ENCODE measurements around the gene CERS6.
A peak's percentile ranks its signal among the peaks of the same experiment; 100 is the strongest.
"Not testable (repeated sequence)": the region's sequence is repeated elsewhere in the genome, so short reads cannot be mapped to it uniquely, and the experiment has no call there.

The CERS6 gene, protein sequence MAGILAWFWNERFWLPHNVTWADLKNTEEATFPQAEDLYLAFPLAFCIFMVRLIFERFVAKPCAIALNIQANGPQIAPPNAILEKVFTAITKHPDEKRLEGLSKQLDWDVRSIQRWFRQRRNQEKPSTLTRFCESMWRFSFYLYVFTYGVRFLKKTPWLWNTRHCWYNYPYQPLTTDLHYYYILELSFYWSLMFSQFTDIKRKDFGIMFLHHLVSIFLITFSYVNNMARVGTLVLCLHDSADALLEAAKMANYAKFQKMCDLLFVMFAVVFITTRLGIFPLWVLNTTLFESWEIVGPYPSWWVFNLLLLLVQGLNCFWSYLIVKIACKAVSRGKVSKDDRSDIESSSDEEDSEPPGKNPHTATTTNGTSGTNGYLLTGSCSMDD

DNA sequence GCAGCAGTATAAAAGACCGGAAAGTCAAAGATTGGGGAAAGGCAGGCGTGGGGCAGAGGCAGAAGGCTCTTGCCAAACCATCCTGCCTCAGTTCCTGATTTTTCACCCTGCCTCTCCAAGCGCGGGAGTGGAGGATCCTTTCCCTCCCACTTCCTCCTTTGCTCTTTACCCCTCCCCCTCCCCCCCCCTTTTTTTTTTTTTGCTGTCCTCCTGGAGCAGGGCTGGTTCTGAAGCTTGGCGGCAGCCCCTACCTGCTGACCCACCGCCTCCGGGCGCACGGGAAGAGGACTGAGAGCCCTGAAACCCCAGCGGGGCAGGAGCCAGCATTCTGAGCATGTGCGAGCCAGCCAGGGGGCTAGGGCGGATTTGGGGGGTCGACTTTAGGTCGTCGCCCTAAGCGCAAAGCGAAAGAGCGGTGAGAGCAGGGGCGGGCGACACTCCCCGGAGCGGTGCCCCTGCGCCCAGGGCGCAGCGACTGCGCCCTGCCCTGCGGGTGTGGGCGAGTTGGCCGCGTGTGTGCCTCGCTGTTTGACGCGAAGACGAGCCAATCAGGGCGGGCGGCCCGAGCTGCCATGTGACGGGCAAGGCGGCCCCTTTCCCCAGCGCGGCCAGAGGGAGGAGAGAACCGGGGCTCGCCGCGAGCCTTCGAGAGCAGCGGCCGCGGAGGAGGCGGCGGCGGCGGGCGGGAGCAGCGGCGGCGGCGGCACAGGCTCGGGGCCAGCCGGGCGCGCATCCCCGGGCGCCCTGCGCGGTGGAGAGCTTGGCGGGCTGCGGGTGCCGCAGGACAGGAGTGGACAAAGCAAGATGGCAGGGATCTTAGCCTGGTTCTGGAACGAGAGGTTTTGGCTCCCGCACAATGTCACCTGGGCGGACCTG is at the start of gene CERS6:
CERS6 (plus strand) TSS at position 628 of the 876 bp plus-strand sequence; CDS start at position 805, 177 bp downstream.
- DNase-seq: peak; percentile 96

DNA sequence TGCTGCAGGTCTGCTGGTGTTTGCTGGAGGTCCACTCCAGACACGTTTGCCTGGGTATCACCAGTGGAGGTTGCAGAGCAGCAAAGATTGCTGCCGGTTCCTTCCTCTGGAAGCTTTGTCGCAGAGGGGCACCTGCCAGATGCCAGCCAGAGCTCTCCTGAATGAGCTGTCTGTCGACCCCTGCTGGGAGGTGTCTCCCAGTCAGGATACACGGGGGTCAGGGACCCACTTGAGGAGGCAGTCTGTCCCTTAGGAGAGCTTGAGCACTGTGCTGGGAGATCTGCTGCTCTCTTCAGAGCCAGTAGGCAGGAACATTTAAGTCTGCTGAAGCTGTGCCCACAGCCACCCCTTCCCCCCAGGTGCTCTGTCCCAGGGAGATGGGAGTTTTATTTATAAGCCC is 43.8 kb upstream of the CERS6 start:
- not testable (repeated sequence) for DNase-seq

DNA sequence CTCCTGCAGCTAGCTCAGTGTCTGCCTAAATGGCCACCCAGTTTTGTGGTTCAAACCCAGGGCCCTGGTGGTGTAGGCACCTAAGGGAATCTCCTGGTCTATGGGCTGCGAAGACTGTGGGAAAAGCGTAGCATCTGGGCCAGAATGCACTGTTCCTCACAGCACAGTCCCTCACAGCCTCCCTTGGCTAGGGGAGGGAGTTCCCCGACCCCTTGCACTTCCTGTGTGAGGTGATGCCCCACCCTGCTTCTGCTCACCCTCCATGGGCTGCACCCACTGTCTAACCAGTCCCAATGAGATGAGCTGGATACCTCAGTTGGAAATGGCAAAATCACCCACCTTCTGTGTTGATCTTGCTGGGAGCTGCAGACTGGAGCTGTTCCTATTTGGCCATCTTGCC is 43.0 kb upstream of the CERS6 start:
- not testable (repeated sequence) for DNase-seq

DNA sequence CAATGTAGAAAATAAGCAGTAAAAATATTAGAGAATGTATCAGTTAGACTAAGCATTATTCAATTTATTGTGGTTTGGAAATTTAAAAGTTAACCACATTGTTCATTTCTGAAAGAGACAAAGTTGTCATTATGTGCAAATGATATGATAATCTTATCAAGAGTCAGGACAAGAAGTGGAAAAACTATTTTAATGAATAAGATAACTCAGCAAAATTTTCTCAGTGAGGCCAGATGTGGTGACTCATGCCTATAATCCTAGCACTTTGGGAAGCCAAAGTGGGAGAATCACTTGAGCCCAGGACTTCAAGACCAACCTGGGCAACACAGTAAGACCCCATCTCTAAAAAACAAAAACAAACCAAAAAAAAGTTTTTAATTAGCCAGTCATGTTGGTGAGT is 39.5 kb upstream of the CERS6 start:
- DNase-seq: no peak

DNA sequence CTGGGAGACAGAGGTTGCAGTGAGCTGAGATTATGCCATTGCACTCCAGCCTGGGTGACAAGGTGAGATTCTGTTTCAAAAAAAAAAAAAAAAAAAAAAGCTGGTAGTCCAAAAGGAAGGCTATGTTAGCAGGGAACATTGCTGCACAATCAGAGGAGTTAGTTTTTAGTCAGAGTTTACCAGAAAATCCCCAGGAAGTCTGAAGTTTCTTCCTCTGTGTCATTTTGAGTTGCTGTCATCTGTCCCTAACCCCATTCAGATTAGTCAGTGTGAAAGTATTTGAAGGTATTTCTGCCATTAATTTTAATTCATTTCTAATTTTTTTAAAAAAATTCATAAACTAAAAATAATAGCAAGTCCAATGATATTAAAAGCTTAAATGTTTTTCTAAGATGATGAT is 33.5 kb upstream of the CERS6 start:
- no peak for DNase-seq

DNA sequence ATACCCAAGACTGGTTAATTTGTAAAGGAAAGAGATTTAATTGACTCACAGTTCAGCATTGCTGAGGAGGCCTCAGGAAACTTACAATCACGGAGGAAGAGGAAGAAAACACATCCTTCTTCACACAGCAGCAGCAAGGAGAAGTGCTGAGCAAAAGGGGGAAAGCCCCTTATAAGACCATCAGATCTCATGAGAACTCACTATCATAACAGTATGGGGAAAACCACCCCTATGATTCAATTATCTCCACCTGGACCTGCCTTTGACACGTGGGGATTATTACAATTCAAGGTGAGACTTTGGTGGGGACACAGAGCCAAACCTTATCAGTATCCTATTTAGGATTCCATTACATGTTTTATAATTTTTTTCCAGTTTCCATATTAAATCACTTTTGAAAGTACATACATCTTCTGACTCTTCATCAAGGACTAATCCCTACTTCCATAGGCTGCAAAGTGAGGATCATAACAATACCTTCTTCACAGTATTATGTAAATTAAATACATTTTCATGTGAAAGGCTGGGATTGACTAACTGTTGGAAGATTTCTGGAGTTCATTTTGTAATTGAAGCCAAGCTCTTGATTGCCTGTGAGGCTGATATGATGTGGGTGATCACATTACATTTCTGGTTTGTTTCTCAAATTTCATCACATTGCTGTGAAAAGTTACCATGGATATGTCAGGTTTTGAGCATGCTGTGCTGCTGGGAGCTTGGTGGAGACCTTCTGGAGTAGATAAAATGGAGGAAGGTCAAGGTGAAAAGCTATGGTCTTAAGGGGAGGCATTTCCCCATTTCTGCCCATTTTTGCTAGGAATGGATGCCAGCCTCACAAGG is 31.7 kb upstream of the CERS6 start:
- no peak for DNase-seq

DNA sequence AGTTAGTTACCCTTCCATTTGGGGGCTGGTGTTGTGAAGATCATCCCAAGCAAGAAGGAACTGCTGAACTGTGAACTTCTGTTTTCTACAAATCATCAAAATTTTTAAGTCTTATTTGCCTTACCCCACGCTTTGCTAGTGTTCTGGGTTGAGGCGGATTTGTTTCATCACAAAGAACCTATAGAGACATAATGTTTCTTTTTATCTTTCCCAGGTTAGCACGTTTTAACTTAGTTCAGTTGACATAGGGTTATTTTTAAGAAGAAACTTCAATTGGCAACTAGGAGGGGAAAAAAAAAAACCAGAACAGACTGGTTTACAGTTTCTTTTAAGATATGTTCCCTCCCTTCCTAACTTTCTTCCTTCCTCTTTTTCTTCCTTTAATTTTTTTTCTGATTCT is 31.1 kb upstream of the CERS6 start:
- no peak for DNase-seq

DNA sequence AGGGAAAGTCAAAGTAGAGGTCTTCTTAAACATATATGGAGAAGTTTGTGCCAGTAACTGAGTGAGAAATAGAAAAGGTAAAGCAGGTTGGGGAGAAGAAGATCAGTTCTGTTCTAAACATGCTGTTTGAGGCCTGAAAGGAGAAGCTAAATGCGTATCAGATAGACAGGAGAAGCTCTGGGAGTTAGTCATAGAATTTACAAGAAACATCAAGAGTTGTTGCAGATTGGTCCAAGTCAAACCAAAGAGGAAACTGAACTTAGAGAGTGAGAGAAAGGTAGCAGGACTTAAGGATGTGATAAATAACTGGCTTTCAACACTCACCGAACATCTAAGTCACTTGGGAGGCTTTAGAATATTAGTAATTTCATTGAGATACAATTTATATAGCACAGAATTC is 29.2 kb upstream of the CERS6 start:
- no peak for DNase-seq

DNA sequence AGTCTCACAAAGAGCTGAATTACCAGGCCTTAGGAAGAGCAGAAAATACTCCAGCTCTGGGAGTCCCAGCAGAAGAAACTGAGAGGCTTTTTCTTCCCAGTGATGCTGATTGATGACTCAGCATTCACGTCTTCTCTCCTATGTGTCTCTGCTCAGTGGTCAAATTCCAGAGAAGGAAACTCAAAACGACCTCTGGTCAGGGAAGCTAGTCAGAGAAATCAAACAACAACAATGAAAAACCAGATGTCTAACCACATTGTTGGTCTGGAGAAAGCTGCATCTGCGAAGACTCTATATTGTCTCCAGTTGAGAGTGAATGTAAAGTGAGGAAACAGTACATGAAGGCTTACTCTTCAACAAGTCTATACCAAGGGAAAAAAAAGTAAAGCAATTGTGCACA is 28.6 kb upstream of the CERS6 start:
- no peak for DNase-seq

DNA sequence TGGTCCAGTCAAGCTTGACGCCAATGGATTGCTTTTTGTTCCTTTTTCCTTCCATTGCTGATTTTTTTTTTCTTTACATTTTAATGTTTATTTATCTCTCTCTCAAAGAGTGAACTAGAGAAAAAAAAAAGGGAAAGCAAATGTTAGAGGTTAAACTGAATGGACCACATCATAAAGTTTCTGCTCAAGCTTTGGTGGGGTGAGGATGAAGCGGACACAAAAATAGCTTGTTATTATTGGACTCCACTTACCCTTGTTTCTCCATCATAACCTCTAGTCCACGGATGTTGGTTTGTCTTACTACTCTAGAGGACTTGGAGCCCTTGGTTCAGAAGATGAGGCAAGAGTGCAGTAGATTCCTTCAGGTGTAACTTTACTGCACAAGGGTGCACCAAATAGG is 27.6 kb upstream of the CERS6 start:
- DNase-seq: no peak

DNA sequence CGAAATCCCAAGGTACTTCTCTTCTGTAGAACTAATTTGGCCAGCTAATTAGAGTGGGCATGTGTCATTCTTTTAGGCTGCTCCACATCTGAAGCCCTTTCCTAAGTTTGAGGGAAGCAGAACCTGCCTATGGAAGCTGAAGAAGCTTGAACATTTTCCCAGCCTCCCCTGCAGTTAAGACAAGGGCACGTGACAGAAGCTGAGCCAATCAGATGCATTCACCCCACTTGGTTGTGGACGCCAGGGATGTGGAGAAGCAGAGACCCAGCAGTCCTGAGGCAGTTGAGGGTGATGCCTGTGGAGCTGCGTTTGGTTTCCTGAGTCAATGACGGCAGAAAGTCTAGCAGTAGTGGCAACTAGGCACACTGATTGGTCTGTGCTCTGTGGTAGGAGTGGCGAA is 26.1 kb upstream of the CERS6 start:
- DNase-seq: no peak

DNA sequence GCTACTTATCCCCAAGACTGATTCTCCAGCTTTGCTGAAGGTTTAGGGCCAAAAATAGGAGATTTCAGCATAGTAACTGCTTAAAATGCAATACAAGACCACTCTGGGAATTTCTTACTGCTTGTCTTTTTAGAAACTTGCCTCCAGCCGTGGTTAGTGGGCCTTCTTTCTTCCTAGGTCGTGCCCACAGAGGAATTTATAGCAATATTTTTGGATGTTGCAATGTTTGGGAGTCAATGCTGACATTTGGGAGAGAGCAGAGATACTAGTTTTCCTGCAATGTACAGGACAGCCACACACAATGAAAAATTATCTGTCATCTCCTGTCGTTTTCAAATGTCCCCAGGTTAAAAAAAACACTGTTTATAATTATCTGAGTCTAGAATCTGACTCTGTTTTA is 25.6 kb upstream of the CERS6 start:
- no peak for DNase-seq

DNA sequence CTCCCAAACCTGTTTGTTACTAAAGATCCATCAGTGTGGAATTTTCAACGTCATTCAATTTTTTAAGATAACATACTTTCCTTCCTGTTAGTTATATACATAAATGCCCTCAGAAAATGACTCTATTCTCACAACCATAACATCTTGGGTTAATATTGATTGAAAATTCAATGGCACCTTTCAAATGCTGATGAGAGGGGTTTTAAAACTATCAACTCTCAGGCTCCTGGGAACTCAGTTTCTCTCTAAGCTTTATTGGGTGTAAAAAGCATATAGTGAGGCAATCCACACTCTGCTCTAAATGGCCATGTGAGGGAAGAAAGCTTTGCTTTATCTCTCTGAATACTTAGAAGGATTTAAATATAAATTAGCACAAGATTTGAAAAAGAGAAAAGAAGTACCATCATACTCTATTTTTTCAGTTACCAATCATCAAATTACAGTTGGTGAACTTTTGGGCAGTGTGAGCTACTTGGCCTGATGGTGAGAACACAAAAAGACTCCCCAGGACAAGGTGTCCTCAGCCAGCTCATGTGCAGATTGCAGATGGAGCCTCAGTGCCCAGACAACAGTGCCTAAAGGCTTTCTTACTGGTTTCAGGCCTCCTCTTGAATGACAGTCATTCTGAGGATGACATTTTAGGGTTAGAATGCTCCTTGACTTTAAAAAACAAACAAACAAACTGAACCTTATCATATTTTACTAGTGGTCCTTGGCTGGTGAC is 24.6 kb upstream of the CERS6 start:
- no peak for DNase-seq

DNA sequence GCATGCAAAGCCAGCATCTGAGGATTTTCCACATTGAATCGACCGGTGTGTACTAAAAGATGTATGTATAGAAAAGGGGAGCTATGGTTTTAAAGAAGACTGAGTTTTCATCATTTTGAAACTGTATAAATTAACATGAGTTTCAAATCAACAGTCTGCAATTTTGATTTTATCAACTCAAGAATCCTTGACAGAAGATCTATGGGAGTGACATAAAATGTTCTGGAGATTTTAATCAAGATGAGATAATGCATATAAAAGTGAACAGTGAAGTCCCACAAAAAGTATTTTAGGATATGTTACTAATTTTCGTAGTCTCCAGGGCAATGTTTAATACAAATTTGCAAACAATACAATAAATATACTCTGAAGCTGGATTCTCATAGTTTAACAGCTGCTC is 24.0 kb upstream of the CERS6 start:
- no peak for DNase-seq

DNA sequence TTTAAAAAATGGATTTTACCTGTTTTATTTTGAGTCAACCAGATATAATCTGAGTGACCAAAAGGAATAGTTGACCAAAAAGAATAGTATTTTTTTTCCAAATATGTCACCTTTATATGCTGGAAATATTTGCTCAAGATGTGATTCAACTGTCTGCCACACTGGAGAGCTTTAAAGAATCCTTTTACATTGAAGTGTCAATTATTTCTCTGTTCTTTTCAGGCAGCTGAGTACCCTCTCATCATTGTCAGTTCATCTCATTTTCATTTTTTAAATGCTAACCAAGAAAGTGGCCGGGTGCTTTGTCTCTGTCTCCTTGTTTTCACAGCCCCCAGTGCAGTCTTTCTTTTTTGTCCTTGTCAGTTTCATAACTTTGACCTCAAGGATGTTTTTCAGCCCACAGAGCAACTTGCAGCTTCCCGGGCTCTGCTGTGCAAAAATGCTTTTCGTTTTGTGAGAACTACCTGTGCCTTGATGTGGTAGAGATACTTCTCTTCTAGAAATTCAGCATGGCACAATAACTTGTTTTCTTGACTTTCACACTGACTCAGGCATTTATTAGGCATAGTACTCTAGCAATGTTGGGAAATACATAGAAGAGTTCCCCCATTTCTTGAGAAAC is 23.4 kb upstream of the CERS6 start:
- DNase-seq: no peak

DNA sequence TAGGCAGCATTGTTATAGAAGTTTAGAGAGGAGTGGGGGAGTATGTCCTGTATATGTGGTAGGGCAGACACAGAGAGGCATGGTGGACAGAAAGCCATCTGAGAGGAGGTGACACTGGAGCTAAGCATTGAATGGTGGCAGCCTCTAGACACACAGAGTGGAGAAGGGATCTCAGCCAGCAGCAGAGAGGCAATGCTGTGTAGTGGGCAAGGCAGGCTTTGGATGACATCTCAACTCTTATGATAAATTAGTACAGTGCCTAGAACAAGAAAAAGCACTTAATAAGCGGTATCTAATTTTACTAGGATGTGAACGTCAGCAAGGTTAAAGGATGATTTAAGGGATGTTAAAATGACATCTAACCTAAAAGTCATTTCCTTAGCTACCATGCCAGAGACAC is 22.5 kb upstream of the CERS6 start:
- no peak for DNase-seq

DNA sequence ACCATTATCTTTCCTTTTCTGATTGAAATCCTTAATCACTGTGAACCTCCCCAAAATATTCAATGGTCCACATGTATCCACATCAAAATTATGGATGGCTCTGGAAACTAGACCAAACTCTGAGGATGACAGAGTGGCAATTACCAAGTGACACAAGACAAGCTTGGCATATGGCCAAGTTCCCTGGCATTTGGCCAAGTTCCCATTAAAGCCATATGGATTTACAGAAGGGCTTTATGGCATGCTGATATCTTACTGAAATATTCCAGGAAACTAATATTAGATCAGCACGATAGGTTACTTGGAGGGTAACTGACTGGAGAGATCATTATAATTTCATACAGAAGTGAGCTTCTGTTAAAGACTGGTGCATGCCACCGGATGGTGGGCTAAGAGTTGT is 21.9 kb upstream of the CERS6 start:
- DNase-seq: peak; percentile 53

DNA sequence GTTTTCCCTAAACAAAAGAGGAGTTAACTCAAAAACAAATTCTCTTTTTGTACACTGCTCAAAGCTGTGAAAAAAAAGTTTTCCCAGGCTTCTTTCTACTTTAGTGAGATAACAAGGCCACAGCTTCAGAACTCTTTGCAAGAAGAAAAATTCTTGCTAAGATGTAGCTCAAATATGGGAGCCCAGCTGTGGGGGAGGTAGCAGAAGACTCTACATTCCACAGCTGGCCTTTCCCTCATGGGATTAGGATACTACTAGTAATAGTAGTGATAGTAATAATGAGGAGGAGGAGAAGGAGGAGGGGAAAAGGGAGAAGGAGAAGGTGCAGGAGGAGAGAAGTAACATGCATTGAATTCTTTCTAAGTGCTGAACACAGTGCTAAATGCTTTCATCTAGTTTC is 19.2 kb upstream of the CERS6 start:
- no peak for DNase-seq

DNA sequence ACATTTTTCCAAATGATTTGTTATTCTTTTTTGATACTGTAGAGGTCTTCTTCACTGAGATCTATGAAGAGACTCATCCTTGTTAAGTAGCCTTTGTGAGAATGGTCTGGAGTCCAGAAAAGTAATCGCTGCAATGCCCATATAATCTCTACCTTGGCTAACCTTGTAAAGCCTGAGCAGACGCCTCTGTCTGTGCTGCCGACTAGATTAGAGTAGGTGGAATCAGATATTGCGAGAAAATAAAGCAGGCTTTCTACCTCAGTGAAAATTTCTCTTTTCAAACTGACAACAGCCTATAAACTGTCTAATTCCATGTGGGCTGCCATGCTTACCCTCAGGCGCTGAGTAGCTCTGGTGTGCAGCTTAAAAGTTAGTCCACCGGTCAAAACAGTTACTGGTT is 17.5 kb upstream of the CERS6 start:
- DNase-seq: no peak

DNA sequence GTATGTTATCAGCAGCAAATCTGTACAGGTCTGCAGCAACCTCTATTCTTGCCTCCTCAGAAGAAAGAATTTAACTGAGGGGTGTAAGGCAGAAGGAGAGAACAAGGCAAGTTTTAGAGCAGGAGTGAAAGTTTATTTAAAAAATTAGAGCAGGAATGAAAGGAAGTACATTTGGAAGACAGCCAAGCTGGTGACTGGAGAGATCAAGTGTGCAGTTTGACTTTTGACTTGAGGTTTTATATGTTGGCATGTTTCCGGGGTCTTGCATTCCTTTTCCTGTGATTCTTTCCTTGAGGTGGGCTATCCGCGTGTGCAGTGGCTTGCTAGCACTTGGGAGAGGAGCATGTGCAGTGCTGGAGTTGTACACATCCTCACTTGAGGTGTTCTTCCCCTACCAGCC is 16.5 kb upstream of the CERS6 start:
- DNase-seq: no peak

DNA sequence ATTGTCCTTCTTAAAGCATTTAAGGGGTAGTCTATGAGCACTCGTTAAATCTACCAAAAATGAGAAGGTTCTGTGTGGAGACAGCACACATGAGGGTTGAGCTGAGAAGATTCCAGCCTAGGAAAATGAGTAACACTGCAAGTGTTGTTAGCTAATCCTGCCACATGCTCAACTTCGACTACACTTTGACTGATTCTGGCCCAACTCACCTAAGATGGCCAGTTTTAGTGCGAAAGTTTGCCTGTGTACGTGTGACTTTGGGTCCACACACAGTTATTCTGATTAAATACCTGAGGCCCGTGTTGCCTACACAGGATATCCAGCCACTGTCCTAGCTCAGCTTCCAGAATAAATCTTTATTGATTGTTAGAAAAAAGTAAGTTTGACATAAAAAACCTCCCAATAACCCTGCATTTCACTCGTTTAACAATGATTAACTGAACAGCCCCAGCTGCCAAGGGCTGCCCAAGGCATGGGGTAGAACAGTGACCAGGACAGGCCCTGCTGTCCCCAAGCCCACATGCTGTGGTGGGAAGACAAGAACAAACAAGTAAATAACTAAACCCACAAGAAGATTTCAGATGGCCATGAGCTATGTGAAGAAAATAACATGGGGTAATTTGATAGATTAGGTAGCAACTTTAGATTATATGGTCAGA is 14.7 kb upstream of the CERS6 start:
- no peak for DNase-seq

DNA sequence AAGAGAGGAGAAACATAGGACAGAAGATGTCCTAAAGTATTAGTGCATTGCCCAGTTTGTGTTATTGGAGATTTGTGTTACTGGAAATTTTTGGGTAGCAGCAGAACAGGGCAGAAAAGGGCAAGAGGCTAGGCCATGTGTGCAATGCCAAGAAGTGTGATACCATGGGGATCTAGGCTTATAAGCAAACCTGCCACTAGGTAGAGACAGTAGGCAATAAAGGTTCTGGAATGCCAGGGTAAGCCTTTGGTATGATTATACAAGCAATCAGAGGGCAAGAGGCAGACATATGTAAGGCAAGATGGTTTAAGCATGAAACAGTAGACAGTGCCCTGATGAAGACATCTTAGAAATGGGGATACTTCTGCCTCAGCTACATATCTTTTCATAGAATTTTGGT is 12.3 kb upstream of the CERS6 start:
- no peak for DNase-seq
